ENCODE results near the gene RSPH6A. TPM values are rescaled to one million over a fixed set of nuclear protein-coding genes. Genes with fewer than 3 reads are reported as not detected.

RSPH6A gene
- polyA plus RNA-seq, 1 donor (not counting 4 experiments of a cell fraction or from before 2014, with no cell fraction given): not detected

DNA sequence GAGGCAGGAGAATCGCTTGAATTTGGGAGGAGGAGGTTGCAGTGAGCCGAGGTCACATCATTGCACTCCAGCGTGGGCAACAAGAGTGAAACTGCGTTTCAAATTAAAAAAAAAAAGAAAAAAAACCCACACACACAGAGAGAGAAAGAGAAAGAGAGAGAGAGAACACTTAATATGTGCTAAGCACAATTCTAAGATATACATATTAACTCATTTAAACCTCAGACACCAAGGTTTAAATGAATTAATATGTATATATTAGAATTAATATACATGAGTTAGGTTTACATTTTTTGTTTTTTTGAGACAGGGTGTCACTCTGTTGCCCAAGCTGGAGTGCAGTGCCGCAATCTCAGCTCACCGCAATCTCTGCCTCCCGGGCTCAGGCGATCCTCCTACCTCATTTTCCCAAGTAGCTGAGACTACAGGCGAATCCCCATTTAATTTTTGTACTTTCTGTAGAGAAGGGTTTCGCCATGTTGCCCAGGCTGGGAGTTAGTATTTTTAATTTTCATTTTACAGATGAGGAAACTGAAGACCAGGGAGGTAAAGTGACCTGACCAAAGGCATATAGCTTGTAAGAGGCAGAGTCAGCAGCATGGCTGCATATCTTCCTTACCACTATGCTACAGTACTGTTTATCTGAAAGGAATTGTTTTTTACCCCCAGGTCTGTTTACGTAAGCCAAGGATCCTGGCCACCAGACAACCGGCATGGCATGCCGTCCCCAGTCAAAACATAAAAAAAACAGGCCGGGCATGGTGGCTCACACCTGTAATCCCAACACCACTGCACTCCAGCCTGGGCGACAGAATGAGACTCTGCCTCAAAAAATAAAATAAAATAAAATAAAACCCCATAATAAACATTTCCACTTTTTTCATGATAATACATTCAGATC is 45.5 kb upstream of the RSPH6A start:
- Histone ChIP-seq H4K20me1 (ENCODE audit: control insufficient read depth, extremely low read depth, insufficient read depth, low read length) (no peaks in the 10 kb centered on the region), H3K4me3 (ENCODE audit: control insufficient read depth in 2 of 3, extremely low read depth in 1 of 3, insufficient read depth in 2 of 3, low read depth in 1 of 3, low read length in 3 of 3) (no peak overlapping the region), H3K4me2 (ENCODE audit: control insufficient read depth, extremely low read depth, insufficient read depth, low read depth, low read length) (no peak overlapping the region), H3K9ac (ENCODE audit: control insufficient read depth, extremely low read depth, insufficient read depth, low read length) (no peak overlapping the region), H2AFZ (ENCODE audit: control insufficient read depth, low read length) (no peak overlapping the region), H3K79me2 (ENCODE audit: control insufficient read depth, insufficient read depth, low read length) (peaks cover 50% of the 10 kb centered on the region), H3K36me3 (ENCODE audit: control insufficient read depth in 2 of 2, extremely low read depth in 1 of 2, insufficient read depth in 2 of 2, low read length in 2 of 2) (peaks cover 8 to 10% of the 10 kb centered on the region in 2 experiments), H3K27me3 (ENCODE audit: control insufficient read depth, extremely low read depth, insufficient read depth, low read length) (peaks cover 24% of the 10 kb centered on the region), H3K4me1 (ENCODE audit: control insufficient read depth, extremely low read depth, insufficient read depth, low read length) (peaks cover 10% of the 10 kb centered on the region), H3K27ac (ENCODE audit: control insufficient read depth, insufficient read depth, low read length) (no peak overlapping the region), H3K9me1 (ENCODE audit: control insufficient read depth, extremely low read depth, insufficient read depth, low read length) (no peaks in the 10 kb centered on the region), H3K9me3 (ENCODE audit: control insufficient read depth, low read depth, low read length) (no peaks in the 10 kb centered on the region)
- TF ChIP-seq EZH2 (IDR thresholded peaks at IDR 0.05; ENCODE audit: low read length): no peak
- TF ChIP-seq, protein P1, sequence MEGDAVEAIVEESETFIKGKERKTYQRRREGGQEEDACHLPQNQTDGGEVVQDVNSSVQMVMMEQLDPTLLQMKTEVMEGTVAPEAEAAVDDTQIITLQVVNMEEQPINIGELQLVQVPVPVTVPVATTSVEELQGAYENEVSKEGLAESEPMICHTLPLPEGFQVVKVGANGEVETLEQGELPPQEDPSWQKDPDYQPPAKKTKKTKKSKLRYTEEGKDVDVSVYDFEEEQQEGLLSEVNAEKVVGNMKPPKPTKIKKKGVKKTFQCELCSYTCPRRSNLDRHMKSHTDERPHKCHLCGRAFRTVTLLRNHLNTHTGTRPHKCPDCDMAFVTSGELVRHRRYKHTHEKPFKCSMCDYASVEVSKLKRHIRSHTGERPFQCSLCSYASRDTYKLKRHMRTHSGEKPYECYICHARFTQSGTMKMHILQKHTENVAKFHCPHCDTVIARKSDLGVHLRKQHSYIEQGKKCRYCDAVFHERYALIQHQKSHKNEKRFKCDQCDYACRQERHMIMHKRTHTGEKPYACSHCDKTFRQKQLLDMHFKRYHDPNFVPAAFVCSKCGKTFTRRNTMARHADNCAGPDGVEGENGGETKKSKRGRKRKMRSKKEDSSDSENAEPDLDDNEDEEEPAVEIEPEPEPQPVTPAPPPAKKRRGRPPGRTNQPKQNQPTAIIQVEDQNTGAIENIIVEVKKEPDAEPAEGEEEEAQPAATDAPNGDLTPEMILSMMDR (optimal IDR thresholded peaks at IDR 0.05 in 1 of 3, IDR thresholded peaks at IDR 0.05 in 1 of 3, conservative IDR thresholded peaks at IDR 0.05 in 1 of 3; ENCODE audit: extremely low read depth in 1 of 3, insufficient read depth in 2 of 3, low read length in 3 of 3): no peak
- dilution Hi-C loops (cut with MboI; ENCODE audit: extremely low pct_ligation_motif_present, low sequenced_read_pairs): no loop called here
- no peak for FAIRE-seq
- no peak for DNase-seq (ENCODE audit: low read depth, low spot score)

DNA sequence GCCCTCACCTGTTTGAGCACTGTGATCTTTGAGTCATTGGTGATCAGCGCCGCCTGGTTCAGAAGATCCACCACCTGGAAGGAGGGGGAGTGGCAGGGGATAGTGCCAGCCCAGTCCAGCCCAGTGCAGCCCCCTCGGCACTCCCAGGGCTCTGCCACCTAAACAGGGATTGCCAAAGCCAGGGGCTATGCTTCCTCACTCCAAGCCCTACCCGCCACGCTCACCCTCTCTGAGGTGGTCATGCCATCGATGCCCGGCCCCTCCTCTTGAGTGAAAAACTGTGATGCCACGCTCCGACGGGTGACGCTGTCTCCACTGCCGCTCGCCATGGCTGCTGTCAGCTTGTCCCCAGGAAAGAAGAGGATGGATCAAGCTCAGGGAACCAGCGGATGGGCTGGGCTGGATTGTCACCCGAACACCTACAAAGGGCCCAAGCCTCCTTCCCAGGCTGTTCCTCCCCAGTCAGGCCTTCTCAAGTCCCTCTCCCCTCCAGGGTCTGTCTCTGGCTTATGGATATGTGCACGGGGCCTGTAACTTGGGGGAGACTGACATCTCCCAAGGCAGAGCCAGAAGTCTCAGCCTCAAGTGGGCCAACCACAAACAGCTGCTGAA is 39.2 kb upstream of the RSPH6A start:
- Histone ChIP-seq H3K27me3 (ENCODE audit: control insufficient read depth, extremely low read depth, insufficient read depth, low read length) (no peaks in the 10 kb centered on the region), H3K9me3 (ENCODE audit: control insufficient read depth, low read depth, low read length) (no peaks in the 10 kb centered on the region), H3K4me3 (ENCODE audit: control insufficient read depth in 2 of 3, extremely low read depth in 1 of 3, insufficient read depth in 2 of 3, low read depth in 1 of 3, low read length in 3 of 3) (no peak overlapping the region), H3K79me2 (ENCODE audit: control insufficient read depth, insufficient read depth, low read length) (peaks cover 25% of the 10 kb centered on the region), H2AFZ (ENCODE audit: control insufficient read depth, low read length) (no peak overlapping the region), H4K20me1 (ENCODE audit: control insufficient read depth, extremely low read depth, insufficient read depth, low read length) (no peaks in the 10 kb centered on the region), H3K27ac (ENCODE audit: control insufficient read depth, insufficient read depth, low read length) (no peak overlapping the region), H3K4me2 (ENCODE audit: control insufficient read depth, extremely low read depth, insufficient read depth, low read depth, low read length) (no peak overlapping the region), H3K4me1 (ENCODE audit: control insufficient read depth, extremely low read depth, insufficient read depth, low read length) (no peaks in the 10 kb centered on the region), H3K36me3 (ENCODE audit: control insufficient read depth in 2 of 2, extremely low read depth in 1 of 2, insufficient read depth in 2 of 2, low read length in 2 of 2) (peaks cover 37 to 38% of the 10 kb centered on the region in 2 experiments), H3K9ac (ENCODE audit: control insufficient read depth, extremely low read depth, insufficient read depth, low read length) (no peak overlapping the region), H3K9me1 (ENCODE audit: control insufficient read depth, extremely low read depth, insufficient read depth, low read length) (no peaks in the 10 kb centered on the region)
- dilution Hi-C loops (cut with MboI; ENCODE audit: extremely low pct_ligation_motif_present, low sequenced_read_pairs): no loop called here
- FAIRE-seq (no peak), DNase-seq (ENCODE audit: low read depth, low spot score) (no peak)
- TF ChIP-seq, protein P1 (optimal IDR thresholded peaks at IDR 0.05 in 1 of 3, IDR thresholded peaks at IDR 0.05 in 1 of 3, conservative IDR thresholded peaks at IDR 0.05 in 1 of 3; ENCODE audit: extremely low read depth in 1 of 3, insufficient read depth in 2 of 3, low read length in 3 of 3): no peak
- TF ChIP-seq EZH2 (IDR thresholded peaks at IDR 0.05; ENCODE audit: low read length): no peak

Data from keratinocyte (primary cell).